Umbilical cord (tissue), 2 donors: Measurements from ENCODE around the gene APC. TPM values are rescaled to one million over a fixed set of nuclear protein-coding genes. Genes with fewer than 3 reads are reported as not detected.
"Not testable (repeated sequence)": the region's sequence is repeated elsewhere in the genome, so short reads cannot be mapped to it uniquely, and the experiment has no call there.

ENCODE experiments used
- DNase-seq: peaks from one replicate; pipeline ENCODE4 v3.0.0-alpha.2; 2015; ENCODE audit warnings: low spot score
- total RNA-seq: library from RNA; depleted of rRNA; stranded (reverse); fragments of >200 nt; gene quantifications from one replicate; pipeline ENCODE4 v1.2.3, GENCODE V29; 2014; ENCODE audit warnings: low replicate concordance; ENCODE audit not compliant: insufficient read depth

Gene APC
- total RNA-seq, 1 donor from 2014 or later = 41.9 TPM

GRCh38 chr5:112716895-112717294 lies 20.8 kb upstream of the APC start:
- DNase-seq = not testable (repeated sequence)

- DNase-seq = no peak
Observed at GRCh38 chr5:112717506-112718082, 20.1 kb upstream of the APC start.

- no peak for DNase-seq
Observed at GRCh38 chr5:112718344-112718743, 19.3 kb upstream of the APC start.

- no peak for DNase-seq
Observed at GRCh38 chr5:112720576-112720975, 17.1 kb upstream of the APC start.

GRCh38 chr5:112724901-112725300 lies 12.8 kb upstream of the APC start:
- no peak for DNase-seq

- DNase-seq = no peak
Observed at GRCh38 chr5:112729630-112730029, 8.1 kb upstream of the APC start.

GRCh38 chr5:112732131-112732530 lies 5.6 kb upstream of the APC start:
- no peak for DNase-seq

GRCh38 chr5:112733586-112733985 lies 4.1 kb upstream of the APC start:
- no peak for DNase-seq

GRCh38 chr5:112734597-112734996 lies 3.1 kb upstream of the APC start:
- no peak for DNase-seq

GRCh38 chr5:112735702-112736101 lies 2.0 kb upstream of the APC start:
- no peak for DNase-seq

GRCh38 chr5:112737070-112737462 lies 619 bp upstream of the APC start:
- peak; percentile 17 for DNase-seq

- DNase-seq = no peak
Observed at GRCh38 chr5:112738191-112738560, 491 bp downstream of the APC start.

- DNase-seq = no peak
Observed at GRCh38 chr5:112742424-112742823, 4.7 kb downstream of the APC start.

- DNase-seq = no peak
Observed at GRCh38 chr5:112743631-112744030, 5.9 kb downstream of the APC start.

- no peak for DNase-seq
Observed at GRCh38 chr5:112752335-112752734, 14.7 kb downstream of the APC start.

GRCh38 chr5:112755703-112756102 lies 18.0 kb downstream of the APC start:
- no peak for DNase-seq

GRCh38 chr5:112757468-112758208 lies 20.0 kb downstream of the APC start:
- DNase-seq = peak; percentile 79

- DNase-seq = no peak
Observed at GRCh38 chr5:112758676-112759075, 21.0 kb downstream of the APC start.

- no peak for DNase-seq
Observed at GRCh38 chr5:112762113-112762810, 24.6 kb downstream of the APC start.

- DNase-seq = no peak
Observed at GRCh38 chr5:112763165-112763564, 25.5 kb downstream of the APC start.

- DNase-seq = no peak
Observed at GRCh38 chr5:112772124-112772523, 34.4 kb downstream of the APC start.

- no peak for DNase-seq
Observed at GRCh38 chr5:112776301-112776856, 38.7 kb downstream of the APC start.

- DNase-seq = no peak
Observed at GRCh38 chr5:112779531-112779930, 41.8 kb downstream of the APC start.
